Activated T-helper 9 cell treated with anti-CD3 and anti-CD28 coated beads, Interleukin-2, amount 50 U/mL, for 16 hours (primary cell): ENCODE data around the gene ELMOD2.

Source experiments
- DNase-seq: peaks from one replicate; pipeline ENCODE4 v3.0.0-alpha.2; 2020; ENCODE audit warnings: low read depth

The ELMOD2 gene

GRCh38 chr4:140581078-140581477 is 57.1 kb downstream of the ELMOD2 start:
- DNase-seq: no peak

DNA sequence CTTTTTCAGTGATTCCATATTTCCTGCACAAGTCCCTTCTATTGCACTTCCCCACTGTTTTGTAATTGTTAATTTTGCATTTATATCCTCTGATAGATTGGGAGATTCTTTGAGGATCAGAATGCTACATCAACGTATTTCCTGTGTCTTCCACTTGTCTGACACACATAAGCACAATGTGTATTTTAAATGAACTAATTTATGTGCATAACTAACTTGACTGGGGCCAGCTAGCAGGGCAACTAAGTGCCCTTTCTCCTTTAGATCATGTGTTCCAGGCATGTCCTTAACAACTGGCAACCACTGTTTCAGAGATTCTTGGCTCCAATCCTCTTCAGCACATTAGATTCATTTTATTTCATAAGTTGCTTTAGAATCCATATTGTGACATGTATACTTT is 60.5 kb downstream of the ELMOD2 start:
- DNase-seq: no peak

DNA sequence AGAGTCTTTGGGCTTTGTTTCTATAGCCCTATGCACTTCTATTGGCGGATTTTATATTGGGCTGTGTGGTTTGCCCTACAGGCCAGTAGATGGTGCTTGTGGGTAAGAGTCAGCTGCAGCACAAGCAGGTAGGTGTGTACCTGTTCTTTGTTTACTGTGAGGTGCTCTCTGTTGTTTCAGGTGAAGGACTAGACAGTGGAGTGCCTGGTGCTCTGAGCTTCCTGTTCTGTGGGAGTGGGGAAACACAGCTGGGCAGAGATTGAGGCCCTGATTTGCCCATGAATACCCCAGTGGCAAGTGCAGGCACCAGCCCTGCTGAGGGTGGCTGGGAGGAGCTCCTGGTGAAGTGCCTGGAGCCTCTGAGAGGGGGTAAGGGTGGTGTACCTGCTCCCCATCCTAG is 71.1 kb downstream of the ELMOD2 start:
- DNase-seq: no peak

- DNase-seq: no peak
Observed at GRCh38 chr4:140600408-140600807, 76.4 kb downstream of the ELMOD2 start.

DNA sequence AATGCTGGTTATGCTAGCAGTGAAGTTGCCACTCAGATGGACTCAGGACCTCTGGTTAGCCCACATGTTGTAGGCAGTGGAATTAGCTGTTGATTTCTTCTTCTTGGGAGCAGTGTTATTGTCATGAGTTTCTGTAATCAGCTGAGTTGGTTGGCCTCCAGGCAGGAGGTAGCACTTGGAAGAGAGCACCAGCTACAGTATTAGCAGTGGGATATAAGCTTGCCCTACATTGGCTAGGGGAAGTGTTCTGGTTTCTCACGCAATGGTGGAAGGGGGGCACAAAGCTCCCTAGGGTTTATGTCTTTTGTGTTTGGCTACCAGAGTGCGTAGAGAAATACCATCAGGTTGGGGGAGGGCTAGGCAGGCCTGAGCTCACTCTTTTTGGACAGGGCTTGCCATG is 78.7 kb downstream of the ELMOD2 start:
- no peak for DNase-seq

DNA sequence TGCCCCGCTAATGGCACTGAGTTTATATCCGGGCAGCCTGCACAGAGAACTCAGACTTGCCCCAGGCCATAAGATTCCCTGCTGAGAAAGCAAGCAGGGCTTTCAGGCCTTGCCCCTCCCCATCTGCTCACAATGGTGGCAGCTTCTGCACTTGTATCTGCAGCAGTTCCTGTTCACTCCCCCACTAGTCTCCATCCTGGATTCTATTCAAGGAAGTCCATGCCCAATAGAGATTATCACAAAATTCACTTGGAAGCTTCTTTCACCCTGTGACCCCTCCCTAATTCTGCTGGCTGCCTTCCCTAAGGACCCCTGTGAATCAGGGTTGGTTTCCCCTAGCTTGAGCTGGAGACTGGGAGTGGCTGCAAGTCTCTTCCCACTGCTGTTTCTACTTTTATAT is 79.3 kb downstream of the ELMOD2 start:
- no peak for DNase-seq
